WTC11 (cell line): Measurements from ENCODE around the gene UMOD. TPM values are rescaled to one million over a fixed set of nuclear protein-coding genes. Genes with fewer than 3 reads are reported as not detected.

Experiments
- ATAC-seq: fragments of 200-7000 bp; cut with Tn5 transposase; 2 replicates; pipeline ENCODE4 v1.10.0; 2021; ENCODE audit warnings: mild to moderate bottlenecking, moderate library complexity
- CTCF ChIA-PET: fragments of 300-600 bp; sonication (Branson Sonifier 250); formaldehyde crosslinking; loops from one replicate; lab custom pipeline; 2021; ENCODE audit warnings: antibody characterized with exemption; lab: Charles Lee
- POLR2A ChIA-PET: fragments of 350-600 bp; sonication (Branson Sonifier 250); formaldehyde crosslinking; loops from one replicate; lab custom pipeline; 2021; ENCODE audit warnings: antibody characterized with exemption; lab: Charles Lee
- DNase-seq: peaks from one replicate; pipeline ENCODE4 v3.0.0; 2021; ENCODE audit warnings: low spot score
- H3K27ac Mint-ChIP-seq: 2 replicates; pipeline ENCODE4 v1.8.0; 2021; ENCODE audit warnings: mixed read lengths
- H3K27me3 Mint-ChIP-seq: 2 replicates; pipeline ENCODE4 v1.8.0; 2021; ENCODE audit warnings: low read depth, mild to moderate bottlenecking, moderate library complexity, mixed read lengths
- H3K36me3 Mint-ChIP-seq: 2 replicates; pipeline ENCODE4 v1.8.0; 2021; ENCODE audit warnings: mixed read lengths
- H3K4me1 Mint-ChIP-seq: 2 replicates; pipeline ENCODE4 v1.8.0; 2022; ENCODE audit warnings: mixed read lengths
- H3K4me3 Mint-ChIP-seq: 2 replicates; pipeline ENCODE4 v1.8.0; 2021; ENCODE audit warnings: mild to moderate bottlenecking, moderate library complexity, mixed read lengths
- H3K9me3 Mint-ChIP-seq: 2 replicates; pipeline ENCODE4 v1.8.0; 2021; ENCODE audit warnings: mixed read lengths
- ATF1 ChIP-seq: sonication (generic); formaldehyde crosslinking; IDR thresholded peaks from 2 replicates; pipeline ENCODE4 v1.8.1; 2023; ENCODE audit warnings: mild to moderate bottlenecking, moderate library complexity, missing genetic modification reagents
- ATF6 ChIP-seq: sonication (generic); formaldehyde crosslinking; IDR thresholded peaks from 2 replicates; pipeline ENCODE4 v1.8.1; 2023; ENCODE audit warnings: mild to moderate bottlenecking, missing genetic modification reagents
- CBFB ChIP-seq: sonication (generic); formaldehyde crosslinking; IDR thresholded peaks from 2 replicates; pipeline ENCODE4 v1.8.1; 2022; ENCODE audit warnings: mild to moderate bottlenecking, low read depth, missing genetic modification reagents
- CREM ChIP-seq: sonication (generic); formaldehyde crosslinking; IDR thresholded peaks from 2 replicates; pipeline ENCODE4 v1.8.1; 2022; ENCODE audit warnings: mild to moderate bottlenecking, missing genetic modification reagents, moderate library complexity
- E2F1 ChIP-seq: sonication (generic); formaldehyde crosslinking; IDR thresholded peaks from 2 replicates; pipeline ENCODE4 v1.8.0; 2022; ENCODE audit warnings: mild to moderate bottlenecking, missing genetic modification reagents
- E2F5 ChIP-seq: sonication (generic); formaldehyde crosslinking; IDR thresholded peaks from 2 replicates; pipeline ENCODE4 v1.8.1; 2022; ENCODE audit warnings: mild to moderate bottlenecking, moderate library complexity, missing genetic modification reagents
- ELF4 ChIP-seq: sonication (generic); formaldehyde crosslinking; IDR thresholded peaks from 2 replicates; pipeline ENCODE4 v1.8.1; 2022; ENCODE audit warnings: low read depth, mild to moderate bottlenecking, moderate library complexity, missing genetic modification reagents
- ESRRA ChIP-seq: sonication (generic); formaldehyde crosslinking; IDR thresholded peaks from 2 replicates; pipeline ENCODE4 v1.8.1; 2022; ENCODE audit warnings: mild to moderate bottlenecking, missing genetic modification reagents, borderline replicate concordance
- GTF2I ChIP-seq: fragments of 250-450 bp; sonication (Bioruptor Pico); conservative IDR thresholded peaks from 2 replicates; pipeline ENCODE4 v1.4.0; 2021; ENCODE audit warnings: mild to moderate bottlenecking
- JUN ChIP-seq: sonication (generic); formaldehyde crosslinking; IDR thresholded peaks from 2 replicates; pipeline ENCODE4 v1.8.0; 2023; ENCODE audit warnings: mild to moderate bottlenecking, missing genetic modification reagents
- NFATC4 ChIP-seq: fragments of 250-450 bp; sonication (Bioruptor Pico); IDR thresholded peaks from 2 replicates; pipeline ENCODE4 v1.9.0; 2021; ENCODE audit warnings: mild to moderate bottlenecking
- NFYB ChIP-seq: sonication (generic); formaldehyde crosslinking; conservative IDR thresholded peaks from 2 replicates; pipeline ENCODE4 v1.8.0; 2022; ENCODE audit warnings: low read depth, missing genetic modification reagents
- NR1H2 ChIP-seq: sonication (generic); formaldehyde crosslinking; IDR thresholded peaks from 2 replicates; pipeline ENCODE4 v1.9.0; 2021; ENCODE audit warnings: mild to moderate bottlenecking, moderate library complexity, missing genetic modification reagents
- SMAD3 ChIP-seq: sonication (generic); formaldehyde crosslinking; IDR thresholded peaks from 2 replicates; pipeline ENCODE4 v1.8.0; 2022; ENCODE audit warnings: missing genetic modification reagents, mild to moderate bottlenecking, borderline replicate concordance
- TEAD4 ChIP-seq: sonication (generic); formaldehyde crosslinking; IDR thresholded peaks from 2 replicates; pipeline ENCODE4 v1.8.0; 2022; ENCODE audit warnings: mild to moderate bottlenecking, missing genetic modification reagents
- ZNF263 ChIP-seq: sonication (generic); formaldehyde crosslinking; IDR thresholded peaks from 2 replicates; pipeline ENCODE4 v1.8.1; 2022; ENCODE audit warnings: low read depth, mild to moderate bottlenecking, moderate library complexity, missing genetic modification reagents
- ZNF423 ChIP-seq: fragments of 250-450 bp; sonication (Bioruptor Pico); IDR thresholded peaks from 2 replicates; pipeline ENCODE4 v2.1.2; 2022; ENCODE audit warnings: mild to moderate bottlenecking, moderate library complexity
- ZNF532 ChIP-seq: fragments of 250-450 bp; sonication (Bioruptor Pico); IDR thresholded peaks from 2 replicates; pipeline ENCODE4 v1.9.0; 2021; ENCODE audit warnings: mild to moderate bottlenecking, borderline replicate concordance
- total RNA-seq: library from RNA; stranded (reverse); gene quantifications from 3 replicates; pipeline ENCODE4 v1.2.3, GENCODE V29; 2021
- TF ChIP-seq, protein P1 (sequence below): sonication (generic); formaldehyde crosslinking; IDR thresholded peaks from 2 replicates; pipeline ENCODE4 v1.8.1; 2022; ENCODE audit warnings: low read depth, missing genetic modification reagents, borderline replicate concordance
- TF ChIP-seq, protein P2 (sequence below): fragments of 250-450 bp; sonication (Bioruptor Pico); IDR thresholded peaks from 2 replicates; pipeline ENCODE4 v1.9.0; 2021; ENCODE audit warnings: mild to moderate bottlenecking

UMOD gene
- total RNA-seq, 1 experiment from 2014 or later: not detected

DNA sequence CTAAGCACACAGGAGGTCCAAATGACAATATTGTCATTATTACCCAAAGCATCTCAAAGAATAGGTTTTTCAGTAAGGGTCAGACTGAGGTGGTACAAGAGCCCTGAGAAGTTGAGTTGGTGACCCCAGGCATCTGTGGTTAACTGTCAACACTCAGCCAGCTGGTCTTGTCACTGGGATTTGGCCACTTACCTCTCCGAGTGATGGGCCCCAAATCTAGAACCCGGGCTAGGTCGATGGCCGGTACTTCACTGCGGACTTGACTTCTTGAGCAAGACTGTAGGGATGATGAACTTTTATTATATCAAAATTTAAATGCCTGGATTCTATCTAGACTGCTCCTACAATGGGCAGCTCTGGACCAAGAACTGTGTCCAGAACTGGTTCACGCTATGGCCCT, 36.8 kb downstream of the UMOD start:
- Mint-ChIP-seq H3K36me3 (no peaks in the 10 kb centered on the region), H3K4me3 (no peak overlapping the region)
- POLR2A ChIA-PET: no interaction called here
- TF ChIP-seq, protein P1, sequence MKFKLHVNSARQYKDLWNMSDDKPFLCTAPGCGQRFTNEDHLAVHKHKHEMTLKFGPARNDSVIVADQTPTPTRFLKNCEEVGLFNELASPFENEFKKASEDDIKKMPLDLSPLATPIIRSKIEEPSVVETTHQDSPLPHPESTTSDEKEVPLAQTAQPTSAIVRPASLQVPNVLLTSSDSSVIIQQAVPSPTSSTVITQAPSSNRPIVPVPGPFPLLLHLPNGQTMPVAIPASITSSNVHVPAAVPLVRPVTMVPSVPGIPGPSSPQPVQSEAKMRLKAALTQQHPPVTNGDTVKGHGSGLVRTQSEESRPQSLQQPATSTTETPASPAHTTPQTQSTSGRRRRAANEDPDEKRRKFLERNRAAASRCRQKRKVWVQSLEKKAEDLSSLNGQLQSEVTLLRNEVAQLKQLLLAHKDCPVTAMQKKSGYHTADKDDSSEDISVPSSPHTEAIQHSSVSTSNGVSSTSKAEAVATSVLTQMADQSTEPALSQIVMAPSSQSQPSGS (CRISPR knock-in tag): no peak
- TF ChIP-seq ELF4 (CRISPR knock-in tag): no peak
- no peak for TF ChIP-seq E2F5 (CRISPR knock-in tag)
- TF ChIP-seq JUN (CRISPR knock-in tag): no peak
- no peak for TF ChIP-seq ATF1 (CRISPR knock-in tag)
- TF ChIP-seq GTF2I (CRISPR knock-in tag): no peak
- no peak for TF ChIP-seq CBFB
- no peak for TF ChIP-seq NFYB (CRISPR knock-in tag)
- TF ChIP-seq SMAD3 (CRISPR knock-in tag): no peak
- TF ChIP-seq NR1H2 (CRISPR knock-in tag): no peak
- no peak for TF ChIP-seq E2F1 (CRISPR knock-in tag)
- TF ChIP-seq NFATC4 (CRISPR knock-in tag): no peak
- TF ChIP-seq ZNF263 (CRISPR knock-in tag): no peak
- no peak for TF ChIP-seq ATF6
- TF ChIP-seq CREM: no peak
- TF ChIP-seq ZNF532 (CRISPR knock-in tag): no peak
- no peak for TF ChIP-seq ZNF423
- TF ChIP-seq, protein P2, sequence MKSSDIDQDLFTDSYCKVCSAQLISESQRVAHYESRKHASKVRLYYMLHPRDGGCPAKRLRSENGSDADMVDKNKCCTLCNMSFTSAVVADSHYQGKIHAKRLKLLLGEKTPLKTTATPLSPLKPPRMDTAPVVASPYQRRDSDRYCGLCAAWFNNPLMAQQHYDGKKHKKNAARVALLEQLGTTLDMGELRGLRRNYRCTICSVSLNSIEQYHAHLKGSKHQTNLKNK (CRISPR knock-in tag): no peak
- TF ChIP-seq ESRRA (CRISPR knock-in tag): no peak
- TF ChIP-seq TEAD4 (CRISPR knock-in tag): no peak
- TF ChIP-seq, all 79 proteins: peak for 0
- ATAC-seq (no peak), DNase-seq (no peak)
- Mint-ChIP-seq H3K4me1 (peaks cover 10% of the 10 kb centered on the region), H3K27me3 (no peaks in the 10 kb centered on the region), H3K9me3 (peaks cover 17% of the 10 kb centered on the region), H3K27ac (no peak overlapping the region)
- CTCF ChIA-PET: interaction anchor here (1.1 to 2.3 kb wide), 3 partner anchors 15 to 417 kb away, joined by 3 to 9 read pairs (median 5); no protein-coding TSS in a partner anchor
